Measurements from ENCODE around the gene STMND1. TPM values are rescaled to one million over a fixed set of nuclear protein-coding genes. Genes with fewer than 3 reads are reported as not detected.
A peak's percentile ranks its signal among the peaks of the same experiment; 100 is the strongest.

Gene STMND1
- total RNA-seq (2012; rRNA removed) (not detected in 2 replicates), polyA plus RNA-seq (2012; rRNA removed) (not detected in 2 replicates), Bru-seq, nascent RNA (percentile 4 among the genes with signal in this experiment), BruChase-seq, experiment 1, labeled RNA remaining after a 6-hour chase (not detected), BruChase-seq, experiment 2, labeled RNA remaining after a 2-hour chase (not detected)
- not detected in 2 replicates for polyA plus RNA-seq (2012; cell fraction: cytosol; rRNA removed)
- not detected in 2 replicates for polyA plus RNA-seq (2012; cell fraction: nucleus; rRNA removed; ENCODE audit: low replicate concordance)
- long read RNA-seq: 0 reads

GRCh38 chr6:17101422-17102257 lies at the start of gene STMND1:
Gene STMND1, plus strand, starts transcription at chr6:17102050. Its CDS starts 208 bp downstream, at chr6:17102258.
- dilution Hi-C loops (cut with HindIII; ENCODE audit: low sequenced_read_pairs, unreplicated experiment): no loop called here
- Histone ChIP-seq H3K79me1 (ENCODE audit: low read depth in 1 of 2, low read length in 2 of 2) (no peaks in the 10 kb centered on the region), H3K4ac (ENCODE audit: low read depth, low read length) (no peak within 1 kb of the TSS), H2BK15ac (ENCODE audit: low read depth, low read length) (no peak within 1 kb of the TSS), H3K4me3 (ENCODE audit: insufficient read depth, low read depth, low read length) (peak within 1 kb of the TSS; percentile 44), H3K14ac (replicated peaks; ENCODE audit: low read depth, low read length) (no peak within 1 kb of the TSS), H2BK20ac (ENCODE audit: low read depth, low read length) (no peak within 1 kb of the TSS; the same call in 1 of the 2 replicates), H2BK120ac (ENCODE audit: low read depth, low read length) (no peak within 1 kb of the TSS), H4K20me1 (ENCODE audit: insufficient read depth, low read length) (no peaks in the 10 kb centered on the region), H3K56ac (ENCODE audit: extremely low read depth, insufficient read depth, low read length) (no peak within 1 kb of the TSS), H3K4me1 (ENCODE audit: control insufficient read depth, insufficient read depth, low read length) (peaks cover 5% of the 10 kb centered on the region; the same call in 1 of the 2 replicates), H2AK9ac (replicated peaks; ENCODE audit: low read depth, low read length, poor library complexity) (peak within 1 kb of the TSS; percentile 56), H2AK5ac (ENCODE audit: low read depth, low read length) (no peak within 1 kb of the TSS), H3K9me3 (ENCODE audit: control insufficient read depth, insufficient read depth, low read length) (no peaks in the 10 kb centered on the region), H3K27me3 (ENCODE audit: control insufficient read depth, insufficient read depth, low read length) (peaks cover 38% of the 10 kb centered on the region), H3K23ac (ENCODE audit: low read depth, low read length) (no peak within 1 kb of the TSS), H4K5ac (ENCODE audit: low read depth, low read length) (no peak within 1 kb of the TSS), H3K18ac (ENCODE audit: low read depth, low read length) (no peak within 1 kb of the TSS), H3K4me2 (ENCODE audit: low read depth, low read length) (peak within 1 kb of the TSS; percentile 95), H2BK5ac (ENCODE audit: low read depth, low read length, poor library complexity, severe bottlenecking) (no peak within 1 kb of the TSS), H4K8ac (ENCODE audit: low read depth in 2 of 2, low read length in 2 of 2) (no peak within 1 kb of the TSS), H2AFZ (replicated peaks; ENCODE audit: low read length, poor library complexity) (peak within 1 kb of the TSS; percentile 77), H3K36me3 (ENCODE audit: control insufficient read depth, insufficient read depth, low read length) (no peaks in the 10 kb centered on the region), H4K91ac (ENCODE audit: insufficient read depth, low read depth, low read length) (no peak within 1 kb of the TSS), H3K27ac (ENCODE audit: insufficient read depth, low read length) (no peak within 1 kb of the TSS), H3K9me1 (ENCODE audit: insufficient read depth, low read length) (0 out of 2 replicates have a peak, but pooled peaks cover 3% of the 10 kb centered on the region), H3K9ac (ENCODE audit: low read depth, low read length) (no peak within 1 kb of the TSS)
- ChIA-PET CTCF (interaction anchor here (1.0 to 1.2 kb wide), 2 partner anchors 10 to 15 kb away, joined by 3 read pairs; no protein-coding TSS in a partner anchor), POLR2A (ENCODE audit: unreplicated experiment) (no interaction called here)
- 22% methylated on average over 10 of the region's 57 CpGs; no CpG with 5 or more reads in 1 of the 2 experiments for WGBS, 2 experiments (ENCODE audit: extremely low coverage in 2 of 2, insufficient read length in 1 of 2)
- in situ Hi-C loops (cut with MboI; ENCODE audit: low sequenced_read_pairs): no loop called here
- ATAC-seq (ENCODE audit: low read depth) (peak; percentile 37), DNase-seq (peak; percentile 27)
- no peak for TF ChIP-seq MAZ (IDR thresholded peaks at IDR 0.05; ENCODE audit: borderline replicate concordance, low read depth, low read length)
- peak; percentile 19; the same call in 1 of the 2 replicates for TF ChIP-seq CEBPB (IDR thresholded peaks at IDR 0.05; ENCODE audit: low read depth, low read length)
- intact Hi-C loops (cut with micrococcal nuclease): no loop called here
- no TSS peak for BruUV-seq (replicated peaks)

Data from IMR-90 (cell line).